Activated CD8-positive, alpha-beta memory T cell treated with anti-CD3 and anti-CD28 coated beads for 24 hours (primary cell): Measurements from ENCODE around the gene THSD4.

Experiments
- DNase-seq: peaks from one replicate; pipeline ENCODE4 v3.0.0-alpha.2; 2020

Gene THSD4

GRCh38 chr15:71747128-71748083, 632.1 kb downstream of the THSD4 start:
- no peak for DNase-seq

GRCh38 chr15:71748293-71748718, 633.0 kb downstream of the THSD4 start:
- no peak for DNase-seq

DNA sequence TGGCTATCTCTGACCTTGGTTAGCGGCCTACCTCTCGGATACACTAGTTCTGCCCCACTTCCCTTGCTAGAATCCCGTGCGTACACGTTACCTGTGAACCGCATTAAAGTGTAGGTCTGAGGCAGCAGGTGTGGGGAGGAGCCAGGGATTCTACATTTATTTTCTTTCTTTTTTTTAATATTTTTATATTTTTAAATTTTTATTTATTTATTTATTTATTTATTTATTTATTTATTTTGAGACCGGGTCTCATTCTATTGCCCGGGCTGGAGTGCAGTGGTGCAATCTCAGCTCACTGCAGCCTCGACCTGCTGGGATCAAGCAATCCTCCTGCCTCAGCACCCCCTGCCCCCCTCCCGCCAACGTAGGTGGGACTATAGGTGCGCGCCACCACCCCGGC, 634.2 kb downstream of the THSD4 start:
- no peak for DNase-seq

DNA sequence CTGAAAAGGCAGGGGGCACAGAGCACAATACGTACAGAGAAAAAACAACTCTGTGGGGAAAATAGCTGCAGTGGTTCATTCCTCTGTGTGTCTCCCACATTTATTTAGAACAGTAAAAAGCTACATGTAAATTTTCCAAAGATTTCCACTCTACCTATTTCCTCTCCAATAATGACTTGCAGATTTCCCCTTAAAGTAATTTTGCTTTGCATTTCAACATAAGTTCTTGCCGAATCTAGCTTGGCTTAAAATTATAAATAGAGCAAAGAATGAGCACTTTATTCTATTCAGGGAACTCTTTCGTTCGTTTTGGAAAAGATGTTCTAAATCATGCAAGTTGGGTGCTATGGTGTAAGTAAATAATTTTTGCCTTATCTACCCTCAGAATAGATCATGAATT, 636.9 kb downstream of the THSD4 start:
- no peak for DNase-seq

GRCh38 chr15:71752604-71753289, 637.5 kb downstream of the THSD4 start:
- DNase-seq = no peak

- no peak for DNase-seq
Observed at GRCh38 chr15:71753346-71753745, 638.1 kb downstream of the THSD4 start.

- DNase-seq = no peak
Observed at GRCh38 chr15:71754660-71755059, 639.4 kb downstream of the THSD4 start.

DNA sequence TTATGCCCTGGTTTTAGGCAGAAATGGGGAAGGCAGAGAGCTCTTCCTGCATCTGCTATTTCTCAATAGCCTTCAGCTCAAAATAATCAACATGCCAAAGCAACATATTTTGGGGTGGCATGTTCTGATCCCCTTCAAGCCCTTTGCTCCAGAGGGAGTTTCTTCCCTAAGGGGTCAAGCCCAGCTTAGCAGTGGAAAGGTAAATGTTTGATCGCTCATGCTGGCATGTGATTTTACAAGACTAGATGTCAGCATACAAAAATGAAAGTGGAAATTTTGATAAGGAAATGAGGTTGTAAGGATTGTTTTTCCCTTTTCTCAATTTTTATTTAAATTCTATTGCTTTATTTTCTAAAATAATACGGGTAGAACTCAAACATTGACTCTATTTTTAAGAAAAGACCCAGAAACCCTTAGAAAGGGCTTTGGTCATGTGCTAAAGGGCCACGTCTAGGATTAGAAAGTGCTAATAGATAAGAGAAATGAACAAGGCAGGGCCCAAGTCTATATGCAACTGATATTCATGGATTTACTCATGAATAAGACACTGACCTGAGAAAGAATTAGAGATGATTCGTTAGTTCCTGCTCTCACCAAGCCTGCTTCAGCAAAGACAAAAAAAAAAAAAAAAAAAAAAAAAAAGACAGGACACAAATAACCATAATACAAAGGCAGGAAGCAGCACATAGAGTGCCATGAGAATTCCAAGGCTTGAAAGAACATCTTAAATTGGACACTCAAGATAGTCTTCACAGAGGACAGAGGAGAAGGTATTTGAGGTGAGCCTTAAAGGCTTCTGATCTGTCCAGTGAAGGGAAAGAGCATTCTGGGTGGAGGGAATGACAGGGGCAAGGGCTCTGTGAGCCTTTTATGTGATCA, 640.1 kb downstream of the THSD4 start:
- no peak for DNase-seq

GRCh38 chr15:71756599-71757352, 641.5 kb downstream of the THSD4 start:
- DNase-seq = no peak

DNA sequence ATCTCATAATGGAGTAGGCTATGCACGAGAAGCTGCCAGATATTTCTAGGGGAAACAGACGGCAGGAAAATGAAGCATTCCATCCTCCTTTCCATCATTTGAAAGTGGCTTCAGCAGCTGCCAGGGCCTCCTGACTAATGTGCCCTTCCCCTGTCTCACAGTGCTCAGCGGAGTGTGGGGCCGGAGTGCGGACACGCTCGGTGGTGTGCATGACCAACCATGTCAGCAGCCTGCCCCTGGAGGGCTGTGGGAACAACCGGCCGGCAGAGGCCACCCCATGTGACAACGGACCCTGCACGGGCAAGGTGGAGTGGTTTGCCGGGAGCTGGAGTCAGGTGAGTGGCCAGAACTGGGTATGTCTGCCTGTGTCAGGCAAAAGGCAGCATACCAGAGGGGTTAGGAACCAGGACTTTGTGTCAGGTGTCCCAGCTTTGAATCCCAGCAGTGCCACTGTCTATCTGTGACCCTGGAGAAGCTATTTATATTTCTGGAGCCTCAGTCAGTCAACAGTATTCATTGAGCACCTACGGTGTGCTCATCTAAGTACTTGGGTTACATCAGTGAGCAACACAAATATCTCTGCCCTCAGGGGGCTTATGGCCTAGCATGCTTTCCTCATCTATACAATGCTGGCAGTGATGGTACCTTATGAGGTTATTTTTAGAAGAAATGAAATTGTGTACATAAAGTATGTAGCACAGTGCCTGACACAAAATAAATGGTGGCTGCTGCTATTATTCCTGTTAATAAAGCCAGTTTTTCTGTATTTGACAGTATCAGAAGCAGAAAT, 642.7 kb downstream of the THSD4 start:
- DNase-seq = no peak

DNA sequence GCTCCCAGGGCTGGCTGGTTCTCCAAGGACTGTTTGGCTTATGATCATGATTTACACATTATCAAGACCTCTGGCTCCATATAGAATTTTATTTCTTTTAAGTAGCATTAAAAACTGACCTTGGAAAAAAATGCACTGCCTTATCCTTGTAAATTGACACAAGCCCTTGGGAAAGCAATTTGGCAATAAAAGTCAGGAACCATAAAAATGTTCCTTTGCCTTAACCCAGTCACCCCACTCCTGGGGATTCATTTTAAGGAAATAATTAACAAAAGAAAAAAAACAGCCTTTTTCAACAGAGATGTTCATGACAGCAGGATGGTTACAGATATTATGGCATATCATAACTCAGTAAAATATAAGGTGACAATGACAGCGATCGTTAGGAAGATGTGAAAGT, 643.4 kb downstream of the THSD4 start:
- no peak for DNase-seq

- no peak for DNase-seq
Observed at GRCh38 chr15:71760852-71761251, 645.6 kb downstream of the THSD4 start.

- no peak for DNase-seq
Observed at GRCh38 chr15:71761649-71762048, 646.4 kb downstream of the THSD4 start.

- DNase-seq = no peak
Observed at GRCh38 chr15:71768184-71768583, 652.9 kb downstream of the THSD4 start.

GRCh38 chr15:71773206-71773859, 658.1 kb downstream of the THSD4 start:
- no peak for DNase-seq

DNA sequence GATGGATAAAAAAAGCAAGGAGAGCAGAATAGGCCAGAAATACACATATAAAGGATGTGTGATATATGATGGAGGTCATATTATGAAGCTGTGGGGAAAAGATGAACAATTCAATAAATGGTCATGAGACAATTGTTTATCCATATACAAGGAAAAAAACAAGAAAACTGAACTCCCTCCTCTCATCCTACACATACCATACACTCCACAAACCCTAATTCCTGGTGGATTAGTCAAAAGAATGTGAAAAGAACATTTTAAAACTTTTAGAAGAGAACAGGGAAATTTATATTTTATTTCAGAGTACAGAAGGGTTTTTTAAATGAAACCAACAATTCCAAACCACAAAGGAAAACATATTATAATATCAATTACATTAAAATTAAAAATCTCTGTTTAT, 660.6 kb downstream of the THSD4 start:
- no peak for DNase-seq

GRCh38 chr15:71776304-71776703, 661.0 kb downstream of the THSD4 start:
- no peak for DNase-seq

GRCh38 chr15:71777216-71777943, 662.1 kb downstream of the THSD4 start:
- DNase-seq = no peak

DNA sequence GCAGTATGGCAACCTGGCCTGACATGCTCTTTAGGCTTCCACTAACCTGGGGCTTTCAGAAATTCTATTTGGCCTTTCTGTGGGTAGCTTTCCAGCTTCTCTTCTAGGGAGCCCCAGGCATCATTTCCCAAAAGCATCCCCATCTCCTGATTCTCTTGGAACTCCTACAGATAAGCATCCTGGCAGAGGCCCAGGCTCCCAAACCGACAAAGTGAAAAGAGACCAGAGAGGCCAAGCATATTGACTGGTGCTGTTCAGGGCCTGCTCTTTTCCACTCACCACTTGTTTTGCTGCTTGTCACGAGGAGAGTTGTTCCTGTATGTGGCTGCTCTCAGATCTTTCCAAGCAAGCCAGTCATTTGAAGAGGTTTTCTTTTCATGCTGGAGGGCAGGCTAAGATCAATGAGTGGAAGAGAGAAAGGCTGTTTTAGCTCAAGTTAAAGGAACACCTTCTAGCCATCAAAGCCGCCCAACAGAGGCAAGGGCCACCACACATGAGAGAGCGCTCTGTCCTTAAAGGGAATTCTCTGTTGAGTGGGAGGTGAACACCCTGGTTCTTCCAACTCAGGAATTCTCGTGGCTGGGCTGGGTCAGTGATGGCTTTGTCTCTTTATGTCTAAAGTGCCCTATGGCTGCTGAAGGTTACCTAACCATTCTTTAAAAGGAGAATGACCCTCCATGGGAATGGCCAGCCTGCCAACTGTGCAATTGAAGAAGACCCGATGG, 664.0 kb downstream of the THSD4 start:
- DNase-seq = no peak
